Measurements from ENCODE around the gene PIGO. TPM values are rescaled to one million over a fixed set of nuclear protein-coding genes. Genes with fewer than 3 reads are reported as not detected.

The PIGO gene
- total and polyA plus RNA-seq, 4 donors: 13.8 to 38.1 (median 20.2) TPM

DNA sequence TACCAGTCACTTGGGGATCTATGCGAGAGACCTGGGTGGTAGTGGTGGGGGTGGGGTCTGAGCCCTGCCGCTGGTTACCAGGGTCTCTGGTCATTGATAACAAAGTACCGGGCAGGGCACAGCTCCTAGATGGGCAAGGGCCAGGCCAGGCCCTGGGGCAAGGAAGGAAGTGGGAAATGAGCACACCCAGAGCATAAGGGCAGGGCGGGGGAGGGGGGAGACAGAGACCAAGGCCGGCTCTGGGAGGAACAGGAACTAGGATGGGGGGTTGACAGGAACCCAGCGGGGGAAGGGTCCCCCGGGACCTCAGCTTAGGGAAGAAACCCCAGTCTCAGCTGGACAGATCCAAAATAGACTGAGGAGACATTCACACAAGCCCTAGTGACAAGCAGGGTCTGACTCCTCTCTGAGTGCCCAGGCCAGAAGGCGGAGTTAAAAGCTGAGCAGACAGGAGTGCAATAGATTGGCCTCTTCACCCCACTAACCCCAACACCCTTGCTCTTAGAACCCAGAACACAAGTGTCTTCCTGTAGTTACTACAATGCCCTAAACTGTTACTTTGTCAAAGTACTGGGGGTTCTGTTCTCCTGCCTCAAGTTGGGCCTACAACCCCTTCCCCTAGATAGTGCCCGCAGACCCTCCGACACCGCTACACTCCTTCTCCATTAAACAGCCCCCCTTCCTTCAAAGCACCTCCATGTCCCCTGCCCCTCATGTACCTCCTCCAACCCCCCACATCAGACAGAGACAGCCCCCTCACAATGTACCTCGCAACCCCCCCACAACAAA is 18.6 kb upstream of the PIGO start:
- TF ChIP-seq, protein P1, sequence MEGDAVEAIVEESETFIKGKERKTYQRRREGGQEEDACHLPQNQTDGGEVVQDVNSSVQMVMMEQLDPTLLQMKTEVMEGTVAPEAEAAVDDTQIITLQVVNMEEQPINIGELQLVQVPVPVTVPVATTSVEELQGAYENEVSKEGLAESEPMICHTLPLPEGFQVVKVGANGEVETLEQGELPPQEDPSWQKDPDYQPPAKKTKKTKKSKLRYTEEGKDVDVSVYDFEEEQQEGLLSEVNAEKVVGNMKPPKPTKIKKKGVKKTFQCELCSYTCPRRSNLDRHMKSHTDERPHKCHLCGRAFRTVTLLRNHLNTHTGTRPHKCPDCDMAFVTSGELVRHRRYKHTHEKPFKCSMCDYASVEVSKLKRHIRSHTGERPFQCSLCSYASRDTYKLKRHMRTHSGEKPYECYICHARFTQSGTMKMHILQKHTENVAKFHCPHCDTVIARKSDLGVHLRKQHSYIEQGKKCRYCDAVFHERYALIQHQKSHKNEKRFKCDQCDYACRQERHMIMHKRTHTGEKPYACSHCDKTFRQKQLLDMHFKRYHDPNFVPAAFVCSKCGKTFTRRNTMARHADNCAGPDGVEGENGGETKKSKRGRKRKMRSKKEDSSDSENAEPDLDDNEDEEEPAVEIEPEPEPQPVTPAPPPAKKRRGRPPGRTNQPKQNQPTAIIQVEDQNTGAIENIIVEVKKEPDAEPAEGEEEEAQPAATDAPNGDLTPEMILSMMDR (IDR thresholded peaks at IDR 0.05; ENCODE audit: control extremely low read depth, extremely low read depth): no peak
- Histone ChIP-seq H3K4me1 (ENCODE audit: control insufficient read depth in 5 of 5, insufficient read depth in 5 of 5, low read length in 5 of 5) (peaks cover 14 to 46% (median 29%) of the 10 kb centered on the region in 5 donors), H3K27me3 (ENCODE audit: control insufficient read depth in 3 of 3, insufficient read depth in 3 of 3, low read length in 2 of 3) (no peaks in the 10 kb centered on the region), H3K36me3 (ENCODE audit: control insufficient read depth in 4 of 4, insufficient read depth in 4 of 4, low read length in 4 of 4) (no peaks in the 10 kb centered on the region), H3K4me3 (peak overlapping the region; percentile 57), H3K27ac (ENCODE audit: low read depth in 1 of 2, low read length in 1 of 2) (peak overlapping the region; percentile 90 to 92), H3K9ac (ENCODE audit: insufficient read depth in 1 of 2, low read length in 2 of 2) (peak overlapping the region in 1 of 2 donors; percentile 85), H3K9me3 (ENCODE audit: control insufficient read depth in 4 of 4, insufficient read depth in 3 of 4, low read length in 3 of 4) (no peaks in the 10 kb centered on the region)
- ATAC-seq (ENCODE audit: insufficient read depth, low FRiP score): no peak
- 7 to 10% methylated on average over 12 of the region's 12 CpGs for WGBS, 2 donors
- DNase-seq: peak; percentile 28 to 53 (median 45)

- no peaks in the 10 kb centered on the region for H3K36me3 ChIP-seq (ENCODE audit: control insufficient read depth in 4 of 4, insufficient read depth in 4 of 4, low read length in 4 of 4)
- H3K27ac ChIP-seq (ENCODE audit: low read depth in 1 of 2, low read length in 1 of 2): peak overlapping the region; percentile 90 to 92
- peak overlapping the region; percentile 57 for H3K4me3 ChIP-seq
- 2 to 4% methylated on average over 5 of the region's 5 CpGs for WGBS, 2 donors
- H3K27me3 ChIP-seq (ENCODE audit: control insufficient read depth in 3 of 3, insufficient read depth in 3 of 3, low read length in 2 of 3): no peaks in the 10 kb centered on the region
- peaks cover 14 to 48% (median 32%) of the 10 kb centered on the region in 5 donors for H3K4me1 ChIP-seq (ENCODE audit: control insufficient read depth in 5 of 5, insufficient read depth in 5 of 5, low read length in 5 of 5)
- ATAC-seq (ENCODE audit: insufficient read depth, low FRiP score) (peak; percentile 2), DNase-seq (peak; percentile 90 to 94 (median 93))
- peak overlapping the region in 1 of 2 donors; percentile 85 for H3K9ac ChIP-seq (ENCODE audit: insufficient read depth in 1 of 2, low read length in 2 of 2)
- TF ChIP-seq, protein P1 (IDR thresholded peaks at IDR 0.05; ENCODE audit: control extremely low read depth, extremely low read depth): no peak
- no peaks in the 10 kb centered on the region for H3K9me3 ChIP-seq (ENCODE audit: control insufficient read depth in 4 of 4, insufficient read depth in 3 of 4, low read length in 3 of 4)
Observed at GRCh38 chr9:35114113-35114839, 17.9 kb upstream of the PIGO start.

- no peak overlapping the region for H3K4me3 ChIP-seq
- H3K27me3 ChIP-seq (ENCODE audit: control insufficient read depth in 3 of 3, insufficient read depth in 3 of 3, low read length in 2 of 3): no peaks in the 10 kb centered on the region
- ATAC-seq (ENCODE audit: insufficient read depth, low FRiP score): no peak
- peaks cover 14 to 48% (median 32%) of the 10 kb centered on the region in 5 donors for H3K4me1 ChIP-seq (ENCODE audit: control insufficient read depth in 5 of 5, insufficient read depth in 5 of 5, low read length in 5 of 5)
- H3K9me3 ChIP-seq (ENCODE audit: control insufficient read depth in 4 of 4, insufficient read depth in 3 of 4, low read length in 3 of 4): no peaks in the 10 kb centered on the region
- H3K9ac ChIP-seq (ENCODE audit: insufficient read depth in 1 of 2, low read length in 2 of 2): peak overlapping the region in 1 of 2 donors; percentile 67
- WGBS, 2 donors: 81 to 87% methylated on average over 3 of the region's 3 CpGs
- TF ChIP-seq, protein P1 (IDR thresholded peaks at IDR 0.05; ENCODE audit: control extremely low read depth, extremely low read depth): no peak
- DNase-seq: no peak
- H3K36me3 ChIP-seq (ENCODE audit: control insufficient read depth in 4 of 4, insufficient read depth in 4 of 4, low read length in 4 of 4): peaks cover 0 to 9% (median 4%) of the 10 kb centered on the region in 4 donors
- H3K27ac ChIP-seq (ENCODE audit: low read depth in 1 of 2, low read length in 1 of 2): peak overlapping the region; percentile 62 to 90
Observed at GRCh38 chr9:35112257-35113020, 16.0 kb upstream of the PIGO start.
